ENCODE measurements around the gene DNM2. TPM values are rescaled to one million over a fixed set of nuclear protein-coding genes. Genes with fewer than 3 reads are reported as not detected.
A peak's percentile ranks its signal among the peaks of the same experiment; 100 is the strongest.

Gene DNM2
- total and polyA plus RNA-seq, 2 of the 13 experiments (the other 11 are each of a cell fraction or from before 2014, with no cell fraction given): 41.7 to 59.8 TPM

DNA sequence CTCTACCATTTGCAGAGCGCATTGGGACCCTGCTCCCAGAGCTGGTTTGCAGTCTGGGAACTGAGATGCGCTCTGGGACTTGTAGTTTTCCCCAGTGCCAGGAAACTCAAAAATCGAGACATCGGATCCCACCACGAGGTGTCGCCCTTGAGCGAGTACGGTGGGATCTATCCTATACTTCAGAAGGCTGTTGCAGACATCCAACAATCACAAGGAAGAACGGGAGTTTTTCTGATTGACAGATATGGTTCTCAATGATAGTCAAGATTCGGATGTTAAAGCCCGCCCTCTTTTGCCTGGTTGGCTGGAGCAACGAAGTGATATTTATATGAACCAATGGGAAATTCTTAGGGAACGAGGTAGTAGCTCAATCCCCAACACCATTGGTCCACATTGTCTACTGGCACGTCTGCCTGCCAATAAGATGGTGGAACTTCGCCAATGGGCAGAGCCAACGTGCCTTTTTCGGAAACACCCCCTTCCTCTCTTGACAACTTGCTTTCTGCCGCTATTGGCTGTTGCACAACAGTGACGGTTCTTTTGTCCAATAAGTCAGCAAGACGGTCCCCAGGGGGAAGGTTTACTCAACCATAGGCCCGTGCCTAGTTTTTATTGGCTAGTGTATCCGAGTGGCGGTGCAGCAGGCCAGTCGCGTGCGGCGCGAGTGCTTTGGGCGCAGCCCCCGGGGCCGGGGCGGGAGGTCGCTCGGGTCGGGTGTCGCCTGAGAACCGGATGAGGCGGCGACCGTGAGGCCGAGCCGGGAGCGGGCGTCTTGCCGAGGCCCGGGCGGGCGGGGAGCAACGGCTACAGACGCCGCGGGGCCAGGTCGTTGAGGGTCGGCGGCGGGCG, at the start of gene DNM2 (continued):
- TF ChIP-seq, protein P1, sequence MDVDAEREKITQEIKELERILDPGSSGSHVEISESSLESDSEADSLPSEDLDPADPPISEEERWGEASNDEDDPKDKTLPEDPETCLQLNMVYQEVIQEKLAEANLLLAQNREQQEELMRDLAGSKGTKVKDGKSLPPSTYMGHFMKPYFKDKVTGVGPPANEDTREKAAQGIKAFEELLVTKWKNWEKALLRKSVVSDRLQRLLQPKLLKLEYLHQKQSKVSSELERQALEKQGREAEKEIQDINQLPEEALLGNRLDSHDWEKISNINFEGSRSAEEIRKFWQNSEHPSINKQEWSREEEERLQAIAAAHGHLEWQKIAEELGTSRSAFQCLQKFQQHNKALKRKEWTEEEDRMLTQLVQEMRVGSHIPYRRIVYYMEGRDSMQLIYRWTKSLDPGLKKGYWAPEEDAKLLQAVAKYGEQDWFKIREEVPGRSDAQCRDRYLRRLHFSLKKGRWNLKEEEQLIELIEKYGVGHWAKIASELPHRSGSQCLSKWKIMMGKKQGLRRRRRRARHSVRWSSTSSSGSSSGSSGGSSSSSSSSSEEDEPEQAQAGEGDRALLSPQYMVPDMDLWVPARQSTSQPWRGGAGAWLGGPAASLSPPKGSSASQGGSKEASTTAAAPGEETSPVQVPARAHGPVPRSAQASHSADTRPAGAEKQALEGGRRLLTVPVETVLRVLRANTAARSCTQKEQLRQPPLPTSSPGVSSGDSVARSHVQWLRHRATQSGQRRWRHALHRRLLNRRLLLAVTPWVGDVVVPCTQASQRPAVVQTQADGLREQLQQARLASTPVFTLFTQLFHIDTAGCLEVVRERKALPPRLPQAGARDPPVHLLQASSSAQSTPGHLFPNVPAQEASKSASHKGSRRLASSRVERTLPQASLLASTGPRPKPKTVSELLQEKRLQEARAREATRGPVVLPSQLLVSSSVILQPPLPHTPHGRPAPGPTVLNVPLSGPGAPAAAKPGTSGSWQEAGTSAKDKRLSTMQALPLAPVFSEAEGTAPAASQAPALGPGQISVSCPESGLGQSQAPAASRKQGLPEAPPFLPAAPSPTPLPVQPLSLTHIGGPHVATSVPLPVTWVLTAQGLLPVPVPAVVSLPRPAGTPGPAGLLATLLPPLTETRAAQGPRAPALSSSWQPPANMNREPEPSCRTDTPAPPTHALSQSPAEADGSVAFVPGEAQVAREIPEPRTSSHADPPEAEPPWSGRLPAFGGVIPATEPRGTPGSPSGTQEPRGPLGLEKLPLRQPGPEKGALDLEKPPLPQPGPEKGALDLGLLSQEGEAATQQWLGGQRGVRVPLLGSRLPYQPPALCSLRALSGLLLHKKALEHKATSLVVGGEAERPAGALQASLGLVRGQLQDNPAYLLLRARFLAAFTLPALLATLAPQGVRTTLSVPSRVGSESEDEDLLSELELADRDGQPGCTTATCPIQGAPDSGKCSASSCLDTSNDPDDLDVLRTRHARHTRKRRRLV (CRISPR knock-in tag; IDR thresholded peaks at IDR 0.05): no peak
- TF ChIP-seq ZBTB7A (CRISPR knock-in tag; IDR thresholded peaks at IDR 0.05) (no peak), ONECUT2 (CRISPR knock-in tag; IDR thresholded peaks at IDR 0.05) (no peak), ZNF709 (CRISPR knock-in tag; IDR thresholded peaks at IDR 0.05) (no peak), CAMTA2 (CRISPR knock-in tag; IDR thresholded peaks at IDR 0.05; ENCODE audit: borderline replicate concordance) (no peak), ZSCAN12 (CRISPR knock-in tag; IDR thresholded peaks at IDR 0.05) (0 out of 2 replicates have a peak, but pooled peaks have one; percentile 54), NCOA2 (CRISPR knock-in tag; IDR thresholded peaks at IDR 0.05) (0 out of 2 replicates have a peak, but pooled peaks have one; percentile 2), MLX (CRISPR knock-in tag; IDR thresholded peaks at IDR 0.05) (no peak; the same call in 1 of the 2 replicates), ZNF264 (CRISPR knock-in tag; IDR thresholded peaks at IDR 0.05) (no peak)
- TF ChIP-seq, protein P2, sequence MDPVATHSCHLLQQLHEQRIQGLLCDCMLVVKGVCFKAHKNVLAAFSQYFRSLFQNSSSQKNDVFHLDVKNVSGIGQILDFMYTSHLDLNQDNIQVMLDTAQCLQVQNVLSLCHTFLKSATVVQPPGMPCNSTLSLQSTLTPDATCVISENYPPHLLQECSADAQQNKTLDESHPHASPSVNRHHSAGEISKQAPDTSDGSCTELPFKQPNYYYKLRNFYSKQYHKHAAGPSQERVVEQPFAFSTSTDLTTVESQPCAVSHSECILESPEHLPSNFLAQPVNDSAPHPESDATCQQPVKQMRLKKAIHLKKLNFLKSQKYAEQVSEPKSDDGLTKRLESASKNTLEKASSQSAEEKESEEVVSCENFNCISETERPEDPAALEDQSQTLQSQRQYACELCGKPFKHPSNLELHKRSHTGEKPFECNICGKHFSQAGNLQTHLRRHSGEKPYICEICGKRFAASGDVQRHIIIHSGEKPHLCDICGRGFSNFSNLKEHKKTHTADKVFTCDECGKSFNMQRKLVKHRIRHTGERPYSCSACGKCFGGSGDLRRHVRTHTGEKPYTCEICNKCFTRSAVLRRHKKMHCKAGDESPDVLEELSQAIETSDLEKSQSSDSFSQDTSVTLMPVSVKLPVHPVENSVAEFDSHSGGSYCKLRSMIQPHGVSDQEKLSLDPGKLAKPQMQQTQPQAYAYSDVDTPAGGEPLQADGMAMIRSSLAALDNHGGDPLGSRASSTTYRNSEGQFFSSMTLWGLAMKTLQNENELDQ (CRISPR knock-in tag; IDR thresholded peaks at IDR 0.05; ENCODE audit: borderline replicate concordance): no peak
- TF ChIP-seq, protein P3, sequence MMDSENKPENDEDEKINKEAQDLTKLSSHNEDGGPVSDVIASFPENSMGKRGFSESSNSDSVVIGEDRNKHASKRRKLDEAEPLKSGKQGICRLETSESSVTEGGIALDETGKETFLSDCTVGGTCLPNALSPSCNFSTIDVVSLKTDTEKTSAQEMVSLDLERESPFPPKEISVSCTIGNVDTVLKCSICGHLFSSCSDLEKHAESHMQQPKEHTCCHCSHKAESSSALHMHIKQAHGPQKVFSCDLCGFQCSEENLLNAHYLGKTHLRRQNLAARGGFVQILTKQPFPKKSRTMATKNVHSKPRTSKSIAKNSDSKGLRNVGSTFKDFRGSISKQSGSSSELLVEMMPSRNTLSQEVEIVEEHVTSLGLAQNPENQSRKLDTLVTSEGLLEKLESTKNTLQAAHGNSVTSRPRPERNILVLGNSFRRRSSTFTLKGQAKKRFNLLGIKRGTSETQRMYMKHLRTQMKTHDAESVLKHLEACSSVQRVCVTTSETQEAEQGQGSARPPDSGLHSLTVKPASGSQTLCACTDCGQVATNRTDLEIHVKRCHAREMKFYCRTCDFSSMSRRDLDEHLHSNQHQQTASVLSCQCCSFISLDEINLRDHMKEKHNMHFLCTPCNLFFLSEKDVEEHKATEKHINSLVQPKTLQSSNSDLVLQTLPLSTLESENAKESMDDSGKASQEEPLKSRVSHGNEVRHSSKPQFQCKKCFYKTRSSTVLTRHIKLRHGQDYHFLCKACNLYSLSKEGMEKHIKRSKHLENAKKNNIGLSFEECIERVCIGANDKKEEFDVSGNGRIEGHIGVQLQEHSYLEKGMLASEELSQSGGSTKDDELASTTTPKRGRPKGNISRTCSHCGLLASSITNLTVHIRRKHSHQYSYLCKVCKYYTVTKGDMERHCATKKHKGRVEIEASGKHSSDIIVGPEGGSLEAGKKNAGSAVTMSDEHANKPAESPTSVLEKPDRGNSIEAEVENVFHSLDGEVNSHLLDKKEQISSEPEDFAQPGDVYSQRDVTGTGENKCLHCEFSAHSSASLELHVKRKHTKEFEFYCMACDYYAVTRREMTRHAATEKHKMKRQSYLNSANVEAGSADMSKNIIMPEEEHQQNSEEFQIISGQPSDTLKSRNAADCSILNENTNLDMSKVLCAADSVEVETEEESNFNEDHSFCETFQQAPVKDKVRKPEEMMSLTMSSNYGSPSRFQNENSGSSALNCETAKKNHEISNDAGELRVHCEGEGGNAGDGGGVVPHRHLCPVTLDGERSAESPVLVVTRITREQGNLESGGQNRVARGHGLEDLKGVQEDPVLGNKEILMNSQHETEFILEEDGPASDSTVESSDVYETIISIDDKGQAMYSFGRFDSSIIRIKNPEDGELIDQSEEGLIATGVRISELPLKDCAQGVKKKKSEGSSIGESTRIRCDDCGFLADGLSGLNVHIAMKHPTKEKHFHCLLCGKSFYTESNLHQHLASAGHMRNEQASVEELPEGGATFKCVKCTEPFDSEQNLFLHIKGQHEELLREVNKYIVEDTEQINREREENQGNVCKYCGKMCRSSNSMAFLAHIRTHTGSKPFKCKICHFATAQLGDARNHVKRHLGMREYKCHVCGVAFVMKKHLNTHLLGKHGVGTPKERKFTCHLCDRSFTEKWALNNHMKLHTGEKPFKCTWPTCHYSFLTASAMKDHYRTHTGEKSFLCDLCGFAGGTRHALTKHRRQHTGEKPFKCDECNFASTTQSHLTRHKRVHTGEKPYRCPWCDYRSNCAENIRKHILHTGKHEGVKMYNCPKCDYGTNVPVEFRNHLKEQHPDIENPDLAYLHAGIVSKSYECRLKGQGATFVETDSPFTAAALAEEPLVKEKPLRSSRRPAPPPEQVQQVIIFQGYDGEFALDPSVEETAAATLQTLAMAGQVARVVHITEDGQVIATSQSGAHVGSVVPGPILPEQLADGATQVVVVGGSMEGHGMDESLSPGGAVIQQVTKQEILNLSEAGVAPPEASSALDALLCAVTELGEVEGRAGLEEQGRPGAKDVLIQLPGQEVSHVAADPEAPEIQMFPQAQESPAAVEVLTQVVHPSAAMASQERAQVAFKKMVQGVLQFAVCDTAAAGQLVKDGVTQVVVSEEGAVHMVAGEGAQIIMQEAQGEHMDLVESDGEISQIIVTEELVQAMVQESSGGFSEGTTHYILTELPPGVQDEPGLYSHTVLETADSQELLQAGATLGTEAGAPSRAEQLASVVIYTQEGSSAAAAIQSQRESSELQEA (CRISPR knock-in tag; IDR thresholded peaks at IDR 0.05; ENCODE audit: not compliant biosample characterization): no peak

Data from HepG2 (cell line).